NT2/D1 (cell line): ENCODE data around the gene TNFRSF1B.

Source experiments
- SUZ12 ChIP-seq: IDR thresholded peaks from 2 replicates; pipeline ENCODE4 v1.6.1; 2011; ENCODE audit not compliant: insufficient read length, insufficient read depth; ENCODE audit errors: extremely low read depth
- YY1 ChIP-seq: IDR thresholded peaks from 2 replicates; pipeline ENCODE4 v1.6.1; 2011; ENCODE audit not compliant: insufficient read length, insufficient read depth

DNA sequence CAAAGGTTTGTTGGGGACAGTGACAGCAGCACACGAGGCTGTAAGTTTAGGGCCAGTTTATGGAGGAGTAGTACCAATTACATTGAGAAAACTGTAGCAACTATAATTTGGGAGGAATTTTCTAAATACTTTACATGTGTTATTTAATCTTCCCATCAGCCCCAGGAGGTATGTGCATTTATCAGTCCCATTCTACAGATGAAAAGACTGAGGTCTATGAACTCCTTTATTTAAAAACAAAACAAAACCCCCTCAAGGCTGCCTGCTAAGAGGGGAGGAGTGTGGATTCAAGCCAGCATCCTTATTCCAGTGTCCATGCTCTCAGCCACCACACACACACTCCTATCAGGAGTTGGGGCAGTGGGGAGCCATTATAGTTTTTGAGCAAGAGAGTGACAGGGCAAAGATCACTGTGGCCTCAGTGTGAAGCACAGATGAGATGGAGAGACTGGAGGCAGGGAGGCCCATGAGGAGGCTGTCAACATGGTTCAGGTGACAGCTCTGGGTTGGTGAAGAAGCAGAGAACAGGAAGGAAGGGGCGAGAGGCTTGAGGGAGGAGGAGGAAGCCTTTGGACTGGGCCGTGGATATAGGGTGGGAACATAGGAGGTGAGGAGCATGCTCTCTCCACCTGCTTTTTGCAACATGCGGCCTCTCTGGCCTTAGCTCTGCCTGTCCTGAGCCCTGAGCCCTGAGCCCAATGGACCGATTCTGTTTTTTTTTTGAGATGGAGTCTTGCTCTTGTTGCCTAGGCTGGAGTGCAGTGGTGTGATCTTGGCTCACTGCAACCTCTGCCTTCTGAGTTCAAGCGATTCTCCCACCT is 9.7 kb downstream of the TNFRSF1B start:
- TF ChIP-seq YY1 (no peak), SUZ12 (no peak)
